ENCODE measurements around the gene SYNPR. TPM values are rescaled to one million over a fixed set of nuclear protein-coding genes. Genes with fewer than 3 reads are reported as not detected.
"Not testable (repeated sequence)": the region's sequence is repeated elsewhere in the genome, so short reads cannot be mapped to it uniquely, and the experiment has no call there.

The SYNPR gene
- total RNA-seq, 1 donor: not detected

DNA sequence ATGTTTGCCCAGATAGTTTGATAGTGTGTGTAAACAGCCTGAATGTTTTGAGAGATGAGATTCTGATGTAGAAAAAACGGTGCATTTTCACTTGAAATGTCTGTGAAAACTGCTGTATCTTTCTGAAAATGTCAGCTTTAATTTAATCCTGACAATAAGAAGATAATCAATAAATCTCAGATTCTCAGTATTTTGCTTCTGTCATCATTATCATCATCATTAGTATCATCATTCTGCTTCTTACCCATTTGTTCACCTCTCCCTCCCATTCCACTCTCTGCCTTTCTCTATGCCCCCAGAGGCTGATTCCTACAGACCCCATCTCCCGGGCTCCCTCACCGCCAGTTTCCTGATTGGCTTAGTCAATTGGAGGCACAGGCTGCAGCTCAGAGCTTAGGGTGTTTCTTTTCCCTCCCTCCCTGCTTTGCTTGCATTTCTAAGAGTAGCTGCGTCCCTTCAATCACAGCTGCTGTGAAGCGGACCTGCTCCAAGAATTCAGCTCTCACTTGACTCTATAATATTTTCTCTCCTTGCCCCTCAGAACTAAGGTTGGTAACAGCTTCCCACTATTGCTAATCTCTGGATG, 366.2 kb downstream of the SYNPR start:
- no peak for DNase-seq (ENCODE audit: low read depth)
- no peak overlapping the region for H3K4me3 ChIP-seq (ENCODE audit: low read depth, low read length)
- TF ChIP-seq, protein P1, sequence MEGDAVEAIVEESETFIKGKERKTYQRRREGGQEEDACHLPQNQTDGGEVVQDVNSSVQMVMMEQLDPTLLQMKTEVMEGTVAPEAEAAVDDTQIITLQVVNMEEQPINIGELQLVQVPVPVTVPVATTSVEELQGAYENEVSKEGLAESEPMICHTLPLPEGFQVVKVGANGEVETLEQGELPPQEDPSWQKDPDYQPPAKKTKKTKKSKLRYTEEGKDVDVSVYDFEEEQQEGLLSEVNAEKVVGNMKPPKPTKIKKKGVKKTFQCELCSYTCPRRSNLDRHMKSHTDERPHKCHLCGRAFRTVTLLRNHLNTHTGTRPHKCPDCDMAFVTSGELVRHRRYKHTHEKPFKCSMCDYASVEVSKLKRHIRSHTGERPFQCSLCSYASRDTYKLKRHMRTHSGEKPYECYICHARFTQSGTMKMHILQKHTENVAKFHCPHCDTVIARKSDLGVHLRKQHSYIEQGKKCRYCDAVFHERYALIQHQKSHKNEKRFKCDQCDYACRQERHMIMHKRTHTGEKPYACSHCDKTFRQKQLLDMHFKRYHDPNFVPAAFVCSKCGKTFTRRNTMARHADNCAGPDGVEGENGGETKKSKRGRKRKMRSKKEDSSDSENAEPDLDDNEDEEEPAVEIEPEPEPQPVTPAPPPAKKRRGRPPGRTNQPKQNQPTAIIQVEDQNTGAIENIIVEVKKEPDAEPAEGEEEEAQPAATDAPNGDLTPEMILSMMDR (IDR thresholded peaks at IDR 0.05; ENCODE audit: insufficient read depth, low read length): no peak

DNA sequence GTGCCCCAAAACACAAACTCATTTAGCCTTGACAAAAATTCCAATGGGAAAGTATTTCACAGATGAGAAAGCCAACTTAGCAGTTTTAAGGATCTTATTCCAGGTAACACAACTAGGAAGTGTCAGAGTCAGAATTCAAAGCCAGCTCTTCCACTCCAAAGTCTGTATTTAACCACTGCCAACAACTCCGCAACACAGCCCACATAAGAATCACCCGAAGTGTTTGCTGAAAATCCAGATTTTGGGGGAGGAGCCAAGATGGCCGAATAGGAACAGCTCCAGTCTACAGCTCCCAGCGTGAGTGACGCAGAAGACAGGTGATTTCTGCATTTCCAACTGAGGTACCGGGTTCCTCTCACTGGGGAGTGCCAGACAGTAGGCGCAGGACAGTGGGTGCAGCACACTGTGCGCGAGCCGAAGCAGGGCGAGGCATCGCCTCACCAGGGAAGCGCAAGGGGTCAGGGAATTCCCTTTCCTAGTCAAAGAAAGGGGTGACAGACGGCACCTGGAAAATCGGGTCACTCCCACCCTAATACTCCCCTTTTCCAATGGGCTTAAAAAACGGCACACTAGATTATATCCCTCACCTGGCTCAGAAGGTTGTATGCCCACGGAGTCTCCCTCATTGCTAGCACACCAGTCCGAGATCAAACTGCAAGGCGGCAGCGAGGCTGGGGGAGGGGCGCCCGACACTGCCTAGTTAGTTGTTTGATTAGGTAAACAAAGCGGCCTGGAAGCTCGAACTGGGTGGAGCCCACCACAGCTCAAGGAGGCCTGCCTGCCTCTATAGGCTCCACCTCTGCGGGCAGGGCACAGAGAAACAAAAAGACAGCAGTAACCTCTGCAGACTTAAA, 367.0 kb downstream of the SYNPR start:
- H3K4me3 ChIP-seq (ENCODE audit: low read depth, low read length); DNase-seq (ENCODE audit: low read depth): not testable (repeated sequence)

GRCh38 chr3:63652066-63652725, 374.1 kb downstream of the SYNPR start, which contains the start of gene SNTN:
Gene SNTN, plus strand, starts transcription at chr3:63652675. Its CDS starts 13 bp downstream, at chr3:63652688.
- DNase-seq (ENCODE audit: low read depth): no peak
- no peak within 1 kb of the TSS for H3K4me3 ChIP-seq (ENCODE audit: low read depth, low read length)
- TF ChIP-seq, protein P1 (IDR thresholded peaks at IDR 0.05; ENCODE audit: insufficient read depth, low read length): no peak

DNA sequence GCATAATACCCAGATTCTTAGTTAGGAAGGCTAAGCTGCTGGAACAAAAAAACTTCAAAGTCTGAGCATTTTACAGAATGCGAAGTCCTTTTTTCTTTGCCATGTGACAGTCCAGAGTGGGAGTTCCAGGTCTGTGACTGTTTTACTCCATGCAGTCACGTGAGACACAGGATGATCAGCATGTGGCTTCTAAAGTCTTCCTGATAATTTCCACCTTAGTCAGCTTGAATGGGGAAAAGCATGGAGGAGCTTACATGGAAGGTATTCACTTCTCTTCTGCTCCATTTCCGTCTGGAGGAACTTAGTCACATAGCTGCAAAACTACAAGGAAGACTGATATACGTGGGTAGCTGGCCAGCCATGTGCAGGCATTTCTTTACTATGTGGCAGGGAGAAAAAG, 376.1 kb downstream of the SYNPR start:
- DNase-seq (ENCODE audit: low read depth): peak; percentile 8
- TF ChIP-seq, protein P1 (IDR thresholded peaks at IDR 0.05; ENCODE audit: insufficient read depth, low read length): no peak
- H3K4me3 ChIP-seq (ENCODE audit: low read depth, low read length): no peak overlapping the region

DNA sequence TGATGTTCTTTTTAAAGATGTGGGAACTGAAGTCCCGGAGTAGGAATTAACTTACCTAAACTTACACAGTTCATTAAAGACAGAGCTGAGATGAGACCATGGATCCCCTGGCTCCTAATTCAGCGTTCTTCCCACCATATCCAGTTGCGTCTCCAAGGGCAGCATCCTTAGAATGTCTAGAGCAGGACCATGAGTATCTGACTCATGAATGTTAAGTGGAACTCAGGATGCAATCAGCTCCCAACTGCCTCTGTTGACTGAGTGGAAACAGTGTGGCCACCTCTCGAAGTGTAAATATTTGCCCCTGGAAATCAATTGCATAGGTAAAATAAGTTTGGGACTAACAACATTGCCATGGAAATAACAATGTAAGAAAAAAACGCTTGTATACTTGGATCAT, 376.8 kb downstream of the SYNPR start:
- no peak overlapping the region for H3K4me3 ChIP-seq (ENCODE audit: low read depth, low read length)
- TF ChIP-seq, protein P1 (IDR thresholded peaks at IDR 0.05; ENCODE audit: insufficient read depth, low read length): no peak
- DNase-seq (ENCODE audit: low read depth): no peak

DNA sequence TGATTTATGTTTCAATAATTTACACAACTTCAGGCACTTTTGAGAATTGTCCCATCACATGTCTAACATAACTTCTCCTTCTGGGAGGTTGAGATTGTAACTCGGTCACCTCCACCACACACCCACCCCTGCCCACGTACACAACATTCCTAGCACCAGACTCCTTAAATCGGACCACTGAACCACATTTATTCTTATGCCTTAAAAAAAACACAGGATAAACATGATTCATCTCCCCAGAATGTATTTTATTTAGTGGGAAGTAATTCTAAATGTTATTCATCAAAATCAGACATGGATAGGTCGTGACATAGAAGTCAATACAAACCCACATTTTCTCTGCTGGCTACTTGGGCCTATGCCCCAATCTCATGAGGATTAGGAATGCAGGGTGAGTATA, 377.4 kb downstream of the SYNPR start:
- H3K4me3 ChIP-seq (ENCODE audit: low read depth, low read length): no peak overlapping the region
- TF ChIP-seq, protein P1 (IDR thresholded peaks at IDR 0.05; ENCODE audit: insufficient read depth, low read length): no peak
- DNase-seq (ENCODE audit: low read depth): peak; percentile 82

DNA sequence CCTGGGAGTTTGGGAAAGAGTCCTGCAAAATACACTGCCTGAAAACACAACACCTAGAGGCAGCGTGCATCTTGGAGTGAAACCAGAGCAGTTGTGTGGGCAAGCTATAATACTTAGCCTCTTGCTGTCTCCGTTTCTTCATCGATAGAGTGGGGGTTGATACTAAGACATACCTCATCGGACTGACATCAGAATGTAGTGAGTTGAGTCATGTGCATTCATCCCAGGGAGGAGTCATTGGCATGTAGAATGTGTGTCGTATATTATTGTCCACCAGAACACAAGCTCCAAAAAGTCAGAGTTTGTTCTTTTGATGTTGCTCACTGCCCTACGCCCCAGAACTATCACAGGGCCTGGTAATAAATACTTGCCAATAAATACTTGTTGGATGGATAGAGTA, 378.7 kb downstream of the SYNPR start:
- peak; percentile 46 for DNase-seq (ENCODE audit: low read depth)
- TF ChIP-seq, protein P1 (IDR thresholded peaks at IDR 0.05; ENCODE audit: insufficient read depth, low read length): no peak
- no peak overlapping the region for H3K4me3 ChIP-seq (ENCODE audit: low read depth, low read length)
